SH-SY5Y (cell line): ENCODE measurements around the gene KRT12.

Source experiments
- GATA2 ChIP-seq: IDR thresholded peaks from 2 replicates; pipeline ENCODE4 v1.6.1; 2011; ENCODE audit warnings: mild to moderate bottlenecking, low read depth, low read length
- GATA3 ChIP-seq: IDR thresholded peaks from 2 replicates; pipeline ENCODE4 v1.6.1; 2011; ENCODE audit warnings: low read depth, mild to moderate bottlenecking, low read length, moderate library complexity

- TF ChIP-seq GATA2 (no peak), GATA3 (no peak)
Observed at GRCh38 chr17:40872416-40872815, 5.4 kb upstream of the KRT12 start.
